ENCODE results near the gene CST3.
A peak's percentile ranks its signal among the peaks of the same experiment; 100 is the strongest.

Gene CST3

DNA sequence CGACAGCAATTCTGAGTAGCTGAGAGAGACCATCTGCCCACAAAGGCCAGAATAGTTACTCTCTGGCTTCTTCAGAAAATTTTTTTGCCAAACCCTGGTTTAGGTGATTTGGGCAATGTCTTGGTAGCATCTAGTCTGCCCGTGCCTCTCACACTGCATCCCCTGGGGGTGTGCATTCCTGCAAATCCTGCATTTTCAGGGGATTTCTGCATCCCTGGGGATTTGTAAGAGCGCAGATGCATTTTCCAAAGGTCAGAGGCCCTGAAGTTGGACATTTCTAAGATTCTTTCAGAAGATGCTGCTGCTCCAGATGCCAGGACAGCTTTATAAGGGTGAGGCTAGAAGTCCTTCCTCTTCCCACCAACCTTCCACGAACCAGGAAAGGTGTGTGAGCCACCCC, 36.0 kb downstream of the CST3 start:
- no peak for DNase-seq

DNA sequence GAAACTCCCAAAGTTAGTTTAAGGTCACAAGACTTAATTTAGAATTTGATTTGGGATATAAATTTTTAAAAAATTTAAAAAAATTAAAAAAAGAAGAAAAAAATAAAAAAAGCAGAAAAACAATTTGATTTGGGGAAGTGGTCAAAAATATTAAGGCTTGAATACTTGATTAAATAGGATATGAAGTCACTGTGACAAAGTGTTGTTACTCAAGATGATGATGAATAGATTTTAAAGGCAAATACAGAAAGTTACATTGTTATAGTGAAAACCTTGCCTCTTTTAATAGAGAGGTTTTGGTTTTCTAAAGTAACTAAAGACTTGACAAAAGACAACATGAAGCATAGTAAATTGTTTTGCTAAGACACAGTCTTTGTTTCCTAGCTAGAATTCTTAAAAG, 39.3 kb downstream of the CST3 start:
- DNase-seq: peak in 2 of 4 experiments; percentile 31 to 44

DNA sequence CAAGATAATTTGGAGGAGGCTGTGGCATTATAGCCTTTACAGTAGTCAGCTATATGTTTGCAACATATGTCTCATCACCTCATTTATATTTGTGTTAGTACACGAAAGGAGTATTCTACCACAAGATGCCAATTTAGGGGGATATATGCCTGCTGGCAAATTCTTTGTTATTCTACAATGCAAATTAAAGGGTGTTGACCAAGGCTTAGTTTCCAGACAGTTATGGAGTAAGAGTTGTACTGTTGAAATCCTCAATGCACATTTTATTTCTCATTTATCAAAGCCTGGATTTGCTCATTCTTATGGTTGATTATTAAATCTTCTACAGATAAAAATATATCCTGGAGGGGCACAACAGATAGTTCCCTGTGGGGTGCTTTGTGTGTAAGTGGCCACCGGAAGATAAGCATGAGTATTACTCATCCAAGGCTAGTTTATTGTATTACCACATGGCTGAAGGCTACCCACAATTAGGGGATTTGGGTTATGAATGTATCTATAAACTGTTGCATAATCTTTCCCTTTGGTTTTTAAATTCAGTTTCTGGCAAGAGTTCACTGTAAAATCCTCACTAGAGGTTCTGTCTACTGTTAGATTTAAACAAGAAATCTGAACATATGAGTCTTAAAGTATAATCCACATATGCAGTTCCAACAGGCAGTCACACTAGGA, 41.0 kb downstream of the CST3 start:
- peak in 3 of 4 experiments; percentile 18 to 52 (median 35) for DNase-seq

DNA sequence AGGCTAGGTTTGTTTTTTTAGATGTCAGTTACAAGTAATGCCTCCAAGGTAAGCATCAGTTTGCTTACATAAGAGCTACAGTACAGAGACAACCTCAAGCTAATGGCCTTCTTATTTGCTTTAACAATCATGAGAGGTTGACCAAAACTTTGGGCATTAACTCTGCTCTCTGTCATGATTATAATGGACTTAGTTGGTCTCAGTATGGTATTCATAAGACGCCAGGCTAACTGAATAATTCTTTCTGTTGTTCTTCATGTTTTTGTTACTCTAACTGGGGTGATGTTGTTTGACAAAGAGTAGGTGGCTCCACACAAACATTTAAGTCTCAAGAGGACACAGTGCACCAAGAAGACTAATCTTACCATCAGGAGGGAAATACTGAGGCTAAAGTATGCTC, 41.8 kb downstream of the CST3 start:
- DNase-seq: no peak

DNA sequence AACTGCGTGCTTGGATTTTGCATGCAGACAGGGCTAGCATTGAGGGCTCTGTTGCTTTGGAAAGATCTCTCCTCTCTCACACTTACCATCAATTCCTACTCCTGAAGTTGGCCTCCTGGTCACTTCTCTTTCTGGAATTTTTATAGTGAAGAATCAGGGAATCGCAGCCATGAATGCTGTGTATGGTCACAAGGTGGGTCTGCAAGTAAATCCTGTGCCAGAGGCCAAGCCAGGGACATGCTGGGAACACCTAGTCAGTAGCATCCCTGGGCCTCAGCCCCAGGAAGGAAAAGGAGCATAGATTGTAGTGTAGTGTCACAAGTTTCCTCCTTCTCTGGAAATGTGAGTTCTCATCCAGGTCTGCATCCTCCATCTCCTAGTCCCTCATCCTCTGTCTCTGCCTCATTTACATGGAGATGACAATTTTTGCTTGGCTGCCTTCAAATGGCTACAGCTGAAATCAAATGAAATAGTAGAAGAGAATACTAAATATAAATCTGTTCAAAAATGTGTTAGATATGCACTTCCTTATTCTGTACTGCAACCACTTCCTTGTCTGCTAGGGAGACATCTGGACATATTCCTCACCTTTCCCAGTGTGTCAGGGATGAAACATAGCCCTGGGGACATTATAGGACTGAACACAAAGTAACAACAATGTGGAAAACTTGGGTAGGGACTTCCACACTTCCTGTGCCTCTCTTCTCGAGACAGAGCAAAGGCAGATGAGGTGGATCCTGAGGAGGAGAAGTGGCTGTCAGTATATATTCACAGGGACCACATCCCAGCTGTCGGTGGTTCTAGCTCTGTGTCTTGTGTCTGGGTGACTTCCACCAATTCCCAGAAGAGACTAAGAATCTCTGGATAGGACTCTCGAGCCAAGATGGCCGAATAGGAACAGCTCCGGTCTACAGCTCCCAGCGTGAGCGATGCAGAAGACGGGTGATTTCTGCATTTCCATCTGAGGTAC, 49.0 kb downstream of the CST3 start:
- DNase-seq: peak in 1 of 4 experiments; percentile 34

DNA sequence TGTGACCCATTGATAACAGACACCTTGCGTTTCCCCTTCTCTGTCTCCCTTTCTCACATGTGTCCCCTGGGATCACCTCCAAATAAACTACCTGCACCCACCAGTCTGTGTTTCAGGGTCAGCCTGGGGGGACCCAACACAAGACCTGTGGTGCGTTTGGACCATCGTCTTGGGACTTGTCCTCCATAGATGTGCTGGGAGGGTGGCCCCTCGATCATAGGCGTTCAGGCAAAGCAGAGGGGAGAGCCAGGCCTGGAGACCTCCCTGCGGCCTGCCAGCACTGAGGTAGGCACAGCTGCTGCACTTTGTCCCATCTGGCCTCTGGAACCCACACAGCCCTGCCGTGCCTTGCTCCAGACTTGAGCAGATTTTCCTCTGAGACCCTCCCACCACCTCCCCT, 50.1 kb downstream of the CST3 start:
- no peak for DNase-seq

DNA sequence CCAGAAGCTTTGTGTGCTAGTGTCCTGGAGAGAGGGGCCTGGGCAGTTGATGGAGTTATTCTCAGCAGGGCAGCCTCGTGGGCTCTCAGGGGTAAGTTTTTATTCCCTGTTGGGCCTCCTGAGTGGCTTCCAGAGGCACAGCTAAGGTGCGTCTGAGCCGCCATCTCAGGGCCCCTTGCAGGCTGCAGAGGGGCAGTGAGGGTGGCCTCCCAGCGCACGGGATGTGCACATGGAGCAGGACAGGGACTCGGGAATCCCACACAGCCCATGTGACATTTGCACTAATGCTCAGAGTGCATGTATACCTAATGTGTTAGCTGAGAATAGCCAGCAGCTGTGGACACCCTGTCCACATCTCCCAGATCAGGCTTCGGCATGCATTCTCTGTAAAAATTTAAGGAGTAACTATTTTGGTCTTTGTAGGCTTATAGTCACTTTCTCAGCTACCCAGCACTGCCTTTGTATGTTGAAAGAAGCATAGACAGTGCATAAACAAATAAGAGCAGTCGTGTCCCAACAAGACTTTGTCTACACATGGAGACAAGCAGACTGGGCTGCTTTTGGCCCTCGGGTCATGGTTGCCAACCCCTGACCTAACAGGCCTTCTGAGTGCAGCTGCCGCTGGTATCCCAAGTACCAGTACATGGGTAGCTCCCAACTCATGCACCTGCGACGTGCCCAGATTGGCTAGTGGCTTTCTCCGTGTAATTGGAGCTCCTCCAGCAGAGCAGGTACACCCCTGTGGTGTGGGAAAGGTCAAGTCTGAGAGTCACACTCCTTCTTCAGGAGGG, 50.8 kb downstream of the CST3 start:
- no peak for DNase-seq

DNA sequence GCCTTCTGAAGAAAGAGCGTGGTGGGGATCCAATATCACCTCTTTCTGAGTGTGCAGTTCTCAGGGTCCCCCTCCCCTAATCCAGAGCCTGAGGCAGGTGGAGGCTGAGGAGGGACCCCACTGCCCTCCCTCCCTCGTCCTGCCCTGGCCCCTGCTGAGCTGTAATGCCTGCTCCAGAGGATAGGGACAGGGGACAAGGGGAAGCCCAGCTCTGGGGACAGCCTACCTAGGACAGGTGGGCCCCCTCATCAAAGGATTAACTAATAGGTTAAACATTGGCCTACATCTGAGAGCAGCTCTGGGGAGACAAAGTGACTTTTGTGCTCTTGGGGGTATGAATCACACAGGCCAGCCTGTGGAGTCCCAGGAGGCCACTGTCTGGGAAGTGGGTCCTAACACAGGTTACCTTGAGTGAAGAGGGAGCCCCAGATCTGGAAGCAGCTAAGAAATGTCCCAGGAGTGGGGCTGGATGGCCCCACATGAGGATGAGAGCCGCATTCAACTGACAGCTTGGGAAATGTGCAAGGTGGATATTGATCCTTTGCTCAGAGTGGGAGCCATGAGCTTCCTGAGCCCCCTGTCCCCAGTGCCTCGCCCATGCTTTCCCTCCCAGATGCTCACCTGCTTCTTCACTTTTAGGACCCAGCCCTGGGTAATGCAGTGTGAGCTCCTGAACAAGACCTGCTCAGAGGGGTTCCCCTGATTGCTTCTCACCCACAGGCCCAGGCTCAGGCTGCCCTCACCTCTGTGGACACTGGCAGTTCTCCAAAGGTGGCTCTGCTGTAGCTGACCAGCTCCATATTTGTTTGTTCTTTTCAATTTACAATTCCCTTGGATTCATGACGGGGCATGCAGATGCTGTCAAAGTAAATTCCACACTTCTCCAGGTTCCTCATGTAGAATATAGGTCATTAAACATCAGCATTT, 51.7 kb downstream of the CST3 start:
- DNase-seq: no peak

DNA sequence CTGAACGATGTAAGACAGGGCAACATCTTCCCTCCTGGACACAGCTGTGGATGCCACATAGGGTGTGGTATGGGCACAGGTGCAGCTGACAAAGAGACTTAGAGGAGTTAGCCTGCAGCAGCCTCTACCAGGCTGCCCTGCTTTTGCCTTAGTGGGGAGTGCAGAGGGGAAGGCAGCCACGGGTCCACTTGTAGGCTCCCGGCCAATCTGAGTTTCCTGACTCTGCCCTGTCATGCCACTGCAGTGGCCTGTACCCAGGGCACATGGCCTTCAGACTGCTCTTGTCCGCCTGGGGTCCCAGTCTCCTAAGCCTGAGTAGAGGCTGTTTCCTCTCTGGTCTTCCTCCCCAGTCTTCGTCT, 52.3 kb downstream of the CST3 start:
- DNase-seq: no peak

DNA sequence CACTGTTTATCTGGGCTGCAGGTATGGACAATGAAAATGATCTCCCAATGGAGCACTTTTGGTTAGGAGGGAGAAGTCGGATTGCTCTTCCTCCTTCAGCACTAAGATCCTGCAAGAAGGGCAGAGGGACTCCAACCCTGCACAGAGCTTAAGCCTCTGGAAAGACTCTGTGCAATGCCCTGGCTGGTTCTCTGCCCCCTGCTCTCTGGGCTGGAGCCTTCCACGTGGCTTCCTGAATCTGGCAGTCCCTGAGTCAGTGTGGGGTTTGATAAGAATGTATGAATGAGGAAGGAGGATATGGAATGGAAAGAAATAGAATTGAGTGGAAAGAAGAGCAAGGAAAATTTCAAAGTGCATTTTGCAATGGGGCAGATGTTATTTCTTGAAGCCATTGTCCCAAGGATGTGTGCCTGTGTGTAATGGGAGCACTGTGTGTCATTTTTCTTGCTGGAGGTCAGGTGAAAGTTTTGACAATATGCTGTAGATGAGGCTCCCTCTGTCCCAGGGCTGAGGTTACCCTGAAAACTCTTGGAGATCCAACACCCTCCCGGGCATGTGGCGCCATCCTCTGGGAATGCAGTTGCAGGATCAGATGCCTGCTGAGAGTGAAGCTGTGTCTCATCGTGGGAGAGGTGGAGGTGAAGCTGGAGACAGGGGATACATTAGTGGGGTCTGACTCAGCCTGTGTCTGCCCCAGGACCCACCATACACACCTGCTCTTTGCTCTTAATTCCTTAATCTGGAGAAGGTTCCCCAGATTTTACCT, 53.1 kb downstream of the CST3 start:
- peak in 1 of 4 experiments; percentile 28 for DNase-seq

All from suppressor macrophage (primary cell).